Measurements from ENCODE around the gene OR8B4. TPM values are rescaled to one million over a fixed set of nuclear protein-coding genes. Genes with fewer than 3 reads are reported as not detected.

Gene OR8B4
- total and polyA plus RNA-seq, 10 of the 15 experiments (the other 5 are each of a cell fraction or from before 2014, with no cell fraction given): not detected

DNA sequence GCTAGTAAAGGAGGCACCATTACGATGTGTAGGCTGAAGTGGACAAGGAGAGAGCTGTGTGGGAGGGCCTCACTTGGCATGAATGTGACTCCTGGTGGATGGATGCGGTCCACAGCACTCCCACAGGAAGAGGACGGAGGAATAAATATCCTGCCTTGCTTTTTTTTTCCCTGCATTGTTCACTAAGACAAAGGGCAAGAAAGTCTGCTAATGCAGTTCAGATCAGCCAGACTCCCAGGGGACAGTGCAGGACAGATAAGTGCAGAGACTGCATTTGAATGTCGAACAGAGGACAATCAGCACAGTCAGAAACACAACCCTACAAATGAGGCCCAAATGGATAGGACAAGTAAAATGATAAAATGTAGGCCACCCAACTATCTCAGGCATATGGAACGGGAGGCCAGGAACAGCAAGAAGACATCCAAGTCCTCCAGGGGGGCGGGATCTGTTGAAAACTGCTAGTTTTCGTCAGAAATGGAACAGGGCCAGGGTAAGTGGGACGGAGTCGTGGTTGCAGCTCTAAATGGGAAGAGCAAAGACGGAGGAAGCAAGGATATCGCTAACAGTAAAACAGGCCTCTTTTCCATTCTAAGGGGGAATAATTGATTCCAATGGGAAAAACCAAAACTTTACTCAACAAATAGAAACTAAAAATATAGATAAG is 46.0 kb upstream of the OR8B4 start:
- DNase-seq (ENCODE audit: low read depth, low spot score) (no peak), FAIRE-seq (no peak), ATAC-seq (no peak)
- intact Hi-C loops (cut with micrococcal nuclease; ENCODE audit: unreplicated experiment): no loop called here
- H3K4me3 ChIP-seq: no peak overlapping the region
- H4K20me1 ChIP-seq (ENCODE audit: control insufficient read depth, insufficient read depth): no peaks in the 10 kb centered on the region
- ChIA-PET CTCF (interaction anchor here (0.8 kb wide), 1 partner anchor 49 kb away, joined by 3 read pairs; no protein-coding TSS in a partner anchor), POLR2A (no interaction called here), SMC1A (ENCODE audit: uncharacterized antibody, unreplicated experiment) (no interaction called here), RAD21 (ENCODE audit: unreplicated experiment) (no interaction called here)
- H3K9ac ChIP-seq (ENCODE audit: control insufficient read depth, insufficient read depth, low read length): no peak overlapping the region
- BruUV-seq (replicated peaks): no TSS peak
- no peak overlapping the region for H3K27ac ChIP-seq (ENCODE audit: control insufficient read depth, insufficient read depth)
- H3K4me2 ChIP-seq (ENCODE audit: control insufficient read depth, insufficient read depth): no peak overlapping the region
- no peaks in the 10 kb centered on the region for H3K36me3 ChIP-seq (ENCODE audit: control insufficient read depth in 2 of 2, insufficient read depth in 2 of 2, low read length in 1 of 2)
- in situ Hi-C loops (cut with MboI): no loop called here
- 26% methylated on average over 11 of the region's 11 CpGs for WGBS (ENCODE audit: insufficient coverage, insufficient replicate concordance, low lambda C conversion rate, missing lambda C conversion rate)
- no peaks in the 10 kb centered on the region for H3K4me1 ChIP-seq (ENCODE audit: control insufficient read depth, insufficient read depth, low read length)
- no peak overlapping the region for H2AFZ ChIP-seq (ENCODE audit: control insufficient read depth, low read depth, low read length)
- H3K9me3 ChIP-seq (replicated peaks; ENCODE audit: control insufficient read depth, insufficient read depth, low read length): no peaks in the 10 kb centered on the region
- H3K79me2 ChIP-seq (ENCODE audit: control insufficient read depth, insufficient read depth, low read length): no peaks in the 10 kb centered on the region
- H3K27me3 ChIP-seq (replicated peaks in 1 of 2; ENCODE audit: control insufficient read depth in 2 of 2, insufficient read depth in 2 of 2, low read length in 1 of 2): no peaks in the 10 kb centered on the region; a peak in 1 of 4 replicates
- TF ChIP-seq MEF2B (IDR thresholded peaks at IDR 0.05; ENCODE audit: partially characterized antibody, poor library complexity, severe bottlenecking) (no peak), KLF5 (IDR thresholded peaks at IDR 0.05; ENCODE audit: partially characterized antibody) (no peak), SMAD1 (IDR thresholded peaks at IDR 0.05; ENCODE audit: low read depth, partially characterized antibody) (no peak), CREB1 (IDR thresholded peaks at IDR 0.05; ENCODE audit: low read depth) (no peak), GATAD2B (conservative IDR thresholded peaks at IDR 0.05; ENCODE audit: low read depth) (no peak), RAD21 (IDR thresholded peaks at IDR 0.05; ENCODE audit: insufficient read depth, low read depth, low read length) (no peak)
- TF ChIP-seq, protein P1, sequence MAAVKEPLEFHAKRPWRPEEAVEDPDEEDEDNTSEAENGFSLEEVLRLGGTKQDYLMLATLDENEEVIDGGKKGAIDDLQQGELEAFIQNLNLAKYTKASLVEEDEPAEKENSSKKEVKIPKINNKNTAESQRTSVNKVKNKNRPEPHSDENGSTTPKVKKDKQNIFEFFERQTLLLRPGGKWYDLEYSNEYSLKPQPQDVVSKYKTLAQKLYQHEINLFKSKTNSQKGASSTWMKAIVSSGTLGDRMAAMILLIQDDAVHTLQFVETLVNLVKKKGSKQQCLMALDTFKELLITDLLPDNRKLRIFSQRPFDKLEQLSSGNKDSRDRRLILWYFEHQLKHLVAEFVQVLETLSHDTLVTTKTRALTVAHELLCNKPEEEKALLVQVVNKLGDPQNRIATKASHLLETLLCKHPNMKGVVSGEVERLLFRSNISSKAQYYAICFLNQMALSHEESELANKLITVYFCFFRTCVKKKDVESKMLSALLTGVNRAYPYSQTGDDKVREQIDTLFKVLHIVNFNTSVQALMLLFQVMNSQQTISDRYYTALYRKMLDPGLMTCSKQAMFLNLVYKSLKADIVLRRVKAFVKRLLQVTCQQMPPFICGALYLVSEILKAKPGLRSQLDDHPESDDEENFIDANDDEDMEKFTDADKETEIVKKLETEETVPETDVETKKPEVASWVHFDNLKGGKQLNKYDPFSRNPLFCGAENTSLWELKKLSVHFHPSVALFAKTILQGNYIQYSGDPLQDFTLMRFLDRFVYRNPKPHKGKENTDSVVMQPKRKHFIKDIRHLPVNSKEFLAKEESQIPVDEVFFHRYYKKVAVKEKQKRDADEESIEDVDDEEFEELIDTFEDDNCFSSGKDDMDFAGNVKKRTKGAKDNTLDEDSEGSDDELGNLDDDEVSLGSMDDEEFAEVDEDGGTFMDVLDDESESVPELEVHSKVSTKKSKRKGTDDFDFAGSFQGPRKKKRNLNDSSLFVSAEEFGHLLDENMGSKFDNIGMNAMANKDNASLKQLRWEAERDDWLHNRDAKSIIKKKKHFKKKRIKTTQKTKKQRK (IDR thresholded peaks at IDR 0.05; ENCODE audit: low read depth, low read length): no peak
- TF ChIP-seq, protein P2, sequence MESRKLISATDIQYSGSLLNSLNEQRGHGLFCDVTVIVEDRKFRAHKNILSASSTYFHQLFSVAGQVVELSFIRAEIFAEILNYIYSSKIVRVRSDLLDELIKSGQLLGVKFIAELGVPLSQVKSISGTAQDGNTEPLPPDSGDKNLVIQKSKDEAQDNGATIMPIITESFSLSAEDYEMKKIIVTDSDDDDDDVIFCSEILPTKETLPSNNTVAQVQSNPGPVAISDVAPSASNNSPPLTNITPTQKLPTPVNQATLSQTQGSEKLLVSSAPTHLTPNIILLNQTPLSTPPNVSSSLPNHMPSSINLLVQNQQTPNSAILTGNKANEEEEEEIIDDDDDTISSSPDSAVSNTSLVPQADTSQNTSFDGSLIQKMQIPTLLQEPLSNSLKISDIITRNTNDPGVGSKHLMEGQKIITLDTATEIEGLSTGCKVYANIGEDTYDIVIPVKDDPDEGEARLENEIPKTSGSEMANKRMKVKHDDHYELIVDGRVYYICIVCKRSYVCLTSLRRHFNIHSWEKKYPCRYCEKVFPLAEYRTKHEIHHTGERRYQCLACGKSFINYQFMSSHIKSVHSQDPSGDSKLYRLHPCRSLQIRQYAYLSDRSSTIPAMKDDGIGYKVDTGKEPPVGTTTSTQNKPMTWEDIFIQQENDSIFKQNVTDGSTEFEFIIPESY (IDR thresholded peaks at IDR 0.05): no peak
